ENCODE results near the gene GRAMD2B. TPM values are rescaled to one million over a fixed set of nuclear protein-coding genes. Genes with fewer than 3 reads are reported as not detected.
A peak's percentile ranks its signal among the peaks of the same experiment; 100 is the strongest.

The GRAMD2B gene
- total RNA-seq, 6 donors from 2014 or later, result 11.3 to 70.4 (median 17.7) TPM

- no peak for ATAC-seq (ENCODE audit: low FRiP score in 2 of 2)
- H3K4me3 ChIP-seq, result no peak overlapping the region
- H3K27me3 ChIP-seq, result no peaks in the 10 kb centered on the region
- DNase-seq, result no peak
- peaks cover 33 to 68% (median 51%) of the 10 kb centered on the region in 4 donors for H3K4me1 ChIP-seq
- TF ChIP-seq CTCF (IDR thresholded peaks at IDR 0.05) (no peak), EP300 (IDR thresholded peaks at IDR 0.05) (no peak), POLR2A (IDR thresholded peaks at IDR 0.05) (no peak), POLR2AphosphoS5 (IDR thresholded peaks at IDR 0.05) (no peak)
- H3K9me3 ChIP-seq, result no peaks in the 10 kb centered on the region
- no peaks in the 10 kb centered on the region for H3K36me3 ChIP-seq
- H3K27ac ChIP-seq, result peak overlapping the region; percentile 10 to 82 (median 69)
These were observed 97.9 kb downstream of the GRAMD2B start for GRCh38 chr5:126521130-126521529.

- Histone ChIP-seq H3K4me1 (peaks cover 33 to 62% (median 50%) of the 10 kb centered on the region in 4 donors), H3K36me3 (no peaks in the 10 kb centered on the region), H3K4me3 (no peak overlapping the region), H3K27me3 (no peaks in the 10 kb centered on the region), H3K27ac (peak overlapping the region; percentile 74 to 81 (median 78)), H3K9me3 (no peaks in the 10 kb centered on the region)
- ATAC-seq (ENCODE audit: low FRiP score in 2 of 2) (peak; percentile 8 to 86), DNase-seq (peak in 1 of 2 donors; percentile 46)
- peak in 1 of 2 donors; percentile 6 for TF ChIP-seq POLR2AphosphoS5 (IDR thresholded peaks at IDR 0.05)
- TF ChIP-seq POLR2A (IDR thresholded peaks at IDR 0.05), result no peak
- WGBS, 2 donors, result 34 to 68% methylated on average over 8 of the region's 8 CpGs
These were observed 100.8 kb downstream of the GRAMD2B start for GRCh38 chr5:126523818-126524510.

DNA sequence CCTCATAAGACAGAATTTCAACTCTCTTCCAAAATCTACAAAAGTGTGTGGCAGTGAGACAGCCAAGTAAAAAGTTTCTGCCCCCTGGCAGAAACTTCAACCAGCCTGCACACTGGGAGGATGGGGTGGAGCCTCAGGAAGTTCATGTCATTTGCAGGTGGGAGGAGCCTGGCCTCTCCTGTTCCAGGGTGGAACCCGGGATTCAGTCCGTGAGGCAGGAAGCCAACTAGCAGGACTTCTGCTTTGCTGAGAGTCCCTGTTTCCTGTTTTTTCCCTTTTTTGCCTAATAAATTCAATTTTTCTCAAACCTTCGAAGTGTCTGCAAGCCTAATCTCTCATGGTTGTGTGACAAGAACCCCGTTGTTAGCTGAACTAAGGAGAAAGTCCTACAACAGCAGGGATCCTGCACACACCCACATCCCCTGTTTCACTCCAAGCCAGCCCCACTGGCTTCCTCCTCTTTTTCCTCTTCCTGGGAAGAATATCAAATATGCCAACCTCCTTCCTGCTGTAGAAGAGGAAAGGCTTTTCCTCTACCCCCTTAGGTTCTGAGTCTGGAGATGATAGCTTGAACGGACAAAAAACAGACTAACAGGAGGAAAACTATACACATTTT is 102.5 kb downstream of the GRAMD2B start:
- no peaks in the 10 kb centered on the region for H3K9me3 ChIP-seq
- TF ChIP-seq EP300 (IDR thresholded peaks at IDR 0.05) (no peak), POLR2A (IDR thresholded peaks at IDR 0.05) (peak in 1 of 4 donors; percentile 66), POLR2AphosphoS5 (IDR thresholded peaks at IDR 0.05) (peak in 1 of 2 donors; percentile 54)
- no peak overlapping the region for H3K4me3 ChIP-seq
- no peaks in the 10 kb centered on the region for H3K27me3 ChIP-seq
- peak in 1 of 2 donors; percentile 83 for ATAC-seq (ENCODE audit: low FRiP score in 2 of 2)
- DNase-seq, result peak in 1 of 2 donors; percentile 66
- WGBS, 2 donors, result 32 to 35% methylated on average over 5 of the region's 5 CpGs
- H3K27ac ChIP-seq, result peak overlapping the region in 3 of 4 donors; percentile 76 to 81 (median 80)
- no peaks in the 10 kb centered on the region for H3K36me3 ChIP-seq
- H3K4me1 ChIP-seq, result peaks cover 19 to 47% (median 36%) of the 10 kb centered on the region in 4 donors

- Histone ChIP-seq H3K36me3 (no peaks in the 10 kb centered on the region), H3K9me3 (no peaks in the 10 kb centered on the region), H3K4me1 (peaks cover 19 to 39% (median 31%) of the 10 kb centered on the region in 4 donors), H3K4me3 (no peak overlapping the region), H3K27me3 (no peaks in the 10 kb centered on the region), H3K27ac (peak overlapping the region in 3 of 4 donors; percentile 76 to 81 (median 80))
- DNase-seq (no peak), ATAC-seq (ENCODE audit: low FRiP score in 2 of 2) (peak in 1 of 2 donors; percentile 37)
- TF ChIP-seq POLR2A (IDR thresholded peaks at IDR 0.05) (no peak), POLR2AphosphoS5 (IDR thresholded peaks at IDR 0.05) (no peak), CTCF (IDR thresholded peaks at IDR 0.05) (no peak), EP300 (IDR thresholded peaks at IDR 0.05) (no peak)
These were observed 103.3 kb downstream of the GRAMD2B start for GRCh38 chr5:126526493-126526892.

- Histone ChIP-seq H3K4me1 (peaks cover 19 to 38% (median 29%) of the 10 kb centered on the region in 4 donors), H3K9me3 (no peaks in the 10 kb centered on the region), H3K27ac (peak overlapping the region in 1 of 4 donors; percentile 80), H3K4me3 (no peak overlapping the region), H3K27me3 (no peaks in the 10 kb centered on the region), H3K36me3 (no peaks in the 10 kb centered on the region)
- ATAC-seq (ENCODE audit: low FRiP score in 2 of 2), result no peak
- 83 to 95% methylated on average over 1 of the region's 1 CpG for WGBS, 2 donors
- no peak for TF ChIP-seq EP300 (IDR thresholded peaks at IDR 0.05)
- TF ChIP-seq POLR2A (IDR thresholded peaks at IDR 0.05), result no peak
- no peak for TF ChIP-seq POLR2AphosphoS5 (IDR thresholded peaks at IDR 0.05)
- TF ChIP-seq CTCF (IDR thresholded peaks at IDR 0.05), result no peak
- DNase-seq, result no peak
These were observed 103.9 kb downstream of the GRAMD2B start for GRCh38 chr5:126527158-126527557.

Measured in upper lobe of left lung (tissue), 6 donors.